NCI-H82 (cell line): Measurements from ENCODE around the gene AMFR.

ENCODE experiments used
- DNase-seq: peaks from one replicate; lab custom pipeline; 2025; lab: John Stamatoyannopoulos, UW

The AMFR gene

DNA sequence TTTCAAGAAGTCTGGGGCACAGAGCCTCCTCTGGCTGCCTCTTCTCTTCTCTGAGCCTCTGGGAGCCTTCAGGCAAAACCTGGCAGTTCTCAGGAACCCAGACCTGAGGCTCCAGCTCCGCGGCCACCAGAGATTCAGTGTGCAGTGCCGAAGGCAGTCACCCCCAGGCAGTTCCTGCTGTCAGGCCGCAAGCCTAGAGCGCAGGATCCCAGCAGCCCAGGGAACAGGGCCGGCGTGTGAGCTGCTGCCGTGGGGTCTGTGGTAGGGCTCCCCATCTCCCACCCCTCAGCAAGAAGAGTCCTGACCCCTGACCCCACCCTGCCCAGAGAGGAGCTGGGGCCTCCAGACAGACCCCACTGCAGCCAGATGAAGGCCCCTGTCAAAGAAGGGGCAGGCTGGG is 78.2 kb downstream of the AMFR start:
- DNase-seq = no peak

DNA sequence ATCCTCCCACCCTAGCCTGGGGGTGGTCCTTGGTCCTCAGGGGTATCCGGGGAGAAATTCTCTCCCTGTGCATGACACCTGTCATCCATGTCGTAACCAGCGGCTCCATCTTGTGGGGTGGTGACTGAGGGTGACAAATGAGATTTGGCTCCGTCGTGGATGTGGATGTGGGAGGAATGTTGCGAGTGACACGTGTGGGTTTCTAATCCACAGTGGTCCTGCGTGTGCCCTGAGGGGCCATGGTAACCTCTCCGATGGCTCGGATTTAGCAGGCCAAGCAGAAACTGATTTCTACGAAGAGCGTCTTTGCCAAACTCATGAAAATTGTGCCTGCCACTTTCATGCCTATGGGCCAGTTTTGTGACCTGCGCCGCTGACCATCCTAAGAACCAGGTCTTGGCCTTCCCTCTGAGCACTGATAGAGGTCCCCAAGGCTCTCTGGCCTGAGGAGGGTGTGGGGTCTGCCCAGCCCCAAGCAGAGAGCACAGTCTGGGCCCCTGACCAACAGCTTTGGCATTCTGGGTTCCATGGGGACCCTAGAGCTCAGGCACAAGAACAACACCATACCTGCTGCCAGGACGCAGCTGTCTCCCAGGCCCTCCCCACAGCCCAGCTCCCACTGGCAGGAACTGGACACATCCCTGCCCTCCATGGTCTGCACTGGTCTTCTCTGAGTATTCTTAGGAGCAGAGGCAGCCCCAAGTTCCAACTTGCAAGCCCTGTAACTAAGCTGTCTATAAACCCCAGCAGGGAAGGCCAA is 79.0 kb downstream of the AMFR start:
- DNase-seq = no peak

DNA sequence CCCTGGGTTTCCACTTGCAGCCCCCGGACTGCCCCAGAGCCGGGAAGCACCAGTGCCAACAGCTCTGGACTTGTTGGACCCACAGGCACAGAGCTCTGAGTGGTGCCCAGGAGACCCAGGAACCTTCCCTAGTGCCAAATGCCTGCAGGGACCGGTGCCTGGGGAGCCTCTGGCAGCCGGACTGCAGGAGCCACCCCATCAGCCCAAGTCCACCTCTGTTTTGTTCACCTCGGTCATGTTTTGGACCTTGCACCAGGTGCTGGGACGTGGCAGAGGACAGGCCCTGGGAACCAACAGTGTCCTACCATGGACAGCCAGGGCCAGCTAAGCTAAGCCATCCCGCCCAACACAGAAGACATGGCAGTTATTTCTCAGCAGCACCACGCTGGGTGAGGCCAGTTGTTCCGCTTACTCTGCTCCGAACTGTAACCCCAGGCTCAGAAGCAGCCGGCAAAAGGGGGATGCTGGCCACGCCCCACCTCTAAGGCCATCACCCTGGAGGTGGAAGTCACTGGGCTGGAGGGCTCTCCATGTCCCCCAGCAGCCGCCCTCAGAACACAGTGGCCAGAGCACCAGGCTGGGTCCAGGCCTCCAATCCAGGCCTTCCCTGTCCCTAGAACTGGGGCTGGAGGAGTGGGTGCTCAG is 79.8 kb downstream of the AMFR start:
- DNase-seq = no peak

DNA sequence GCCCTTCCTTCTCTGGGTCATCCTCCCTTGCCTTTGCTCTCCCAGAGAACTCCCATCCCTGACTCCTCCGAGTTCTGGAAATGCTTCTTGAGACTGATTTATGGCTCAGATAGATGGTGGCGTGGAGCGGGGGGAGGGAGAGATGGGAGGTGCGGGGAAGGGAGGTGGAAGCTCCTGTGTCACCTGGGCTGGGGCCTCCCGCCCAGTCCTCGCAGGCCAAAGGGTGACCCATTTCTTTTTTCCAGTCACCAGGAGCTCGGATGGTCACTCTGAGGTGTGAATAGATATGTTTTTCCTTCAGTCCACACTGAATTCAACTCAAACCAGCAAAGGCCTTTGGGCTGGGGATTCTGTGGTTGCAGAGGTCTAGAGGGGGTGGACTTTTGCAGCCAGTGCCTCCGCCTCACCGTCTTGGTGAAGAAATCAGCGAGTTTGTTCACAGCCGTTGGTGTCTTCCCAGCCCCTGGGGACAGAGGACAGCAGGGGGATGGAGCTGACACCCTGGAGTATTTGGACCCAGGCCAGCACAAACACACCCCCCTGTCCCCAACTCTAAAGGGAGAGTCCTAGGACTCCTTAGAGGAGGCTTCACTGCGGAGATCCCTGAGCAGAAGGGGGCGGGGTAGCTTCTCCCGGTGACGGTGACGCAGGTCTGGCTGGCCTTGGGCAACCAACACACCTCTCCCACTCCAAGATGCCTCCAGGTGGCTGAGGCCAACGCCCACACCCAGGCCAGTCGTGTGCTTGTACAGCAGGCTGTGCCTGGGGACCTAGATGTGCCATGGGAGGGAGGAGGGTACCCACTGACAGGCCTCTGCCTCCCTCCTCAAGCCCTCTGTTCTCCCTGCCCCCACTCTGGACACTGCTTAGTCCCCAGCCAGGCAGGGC is 80.6 kb downstream of the AMFR start:
- DNase-seq = no peak

DNA sequence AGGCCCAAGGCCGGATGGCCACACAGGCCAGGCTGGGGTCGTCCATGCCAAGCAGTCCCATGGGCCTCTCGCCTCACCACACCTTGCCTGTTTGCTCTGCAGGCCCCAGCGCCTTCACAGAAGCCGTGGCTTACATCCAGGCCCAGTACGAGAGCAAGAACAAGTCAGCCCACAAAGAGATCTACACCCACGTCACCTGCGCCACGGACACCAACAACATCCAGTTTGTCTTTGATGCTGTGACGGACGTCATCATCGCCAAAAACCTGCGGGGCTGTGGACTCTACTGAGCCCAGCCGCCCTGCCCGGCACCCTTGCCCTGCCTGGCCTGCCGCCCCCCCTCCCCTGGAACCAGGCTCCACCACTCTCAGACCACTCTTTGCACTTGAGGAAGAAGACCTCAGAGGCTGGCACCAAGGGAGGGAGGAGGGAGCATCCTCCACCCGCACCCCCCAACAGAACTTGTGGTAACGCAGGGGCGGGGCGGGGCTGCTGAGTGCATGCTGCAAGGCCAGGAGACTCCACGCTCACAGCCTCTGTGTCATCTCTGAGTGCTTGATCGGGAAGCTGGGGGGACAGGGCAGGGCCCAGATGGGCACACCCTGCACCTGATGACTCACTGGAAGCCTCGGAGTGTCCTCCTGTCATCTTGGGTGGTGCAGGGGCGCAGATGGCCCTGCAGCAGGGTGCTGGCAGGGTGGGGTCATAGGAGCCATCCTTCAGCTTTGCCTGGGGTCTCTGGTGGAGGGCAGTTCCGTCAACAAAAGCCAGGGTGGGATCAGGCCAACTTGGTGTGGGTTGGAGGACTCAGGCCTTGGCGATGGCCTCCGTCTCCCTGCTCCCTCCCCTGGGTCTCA is 81.5 kb downstream of the AMFR start:
- no peak for DNase-seq

DNA sequence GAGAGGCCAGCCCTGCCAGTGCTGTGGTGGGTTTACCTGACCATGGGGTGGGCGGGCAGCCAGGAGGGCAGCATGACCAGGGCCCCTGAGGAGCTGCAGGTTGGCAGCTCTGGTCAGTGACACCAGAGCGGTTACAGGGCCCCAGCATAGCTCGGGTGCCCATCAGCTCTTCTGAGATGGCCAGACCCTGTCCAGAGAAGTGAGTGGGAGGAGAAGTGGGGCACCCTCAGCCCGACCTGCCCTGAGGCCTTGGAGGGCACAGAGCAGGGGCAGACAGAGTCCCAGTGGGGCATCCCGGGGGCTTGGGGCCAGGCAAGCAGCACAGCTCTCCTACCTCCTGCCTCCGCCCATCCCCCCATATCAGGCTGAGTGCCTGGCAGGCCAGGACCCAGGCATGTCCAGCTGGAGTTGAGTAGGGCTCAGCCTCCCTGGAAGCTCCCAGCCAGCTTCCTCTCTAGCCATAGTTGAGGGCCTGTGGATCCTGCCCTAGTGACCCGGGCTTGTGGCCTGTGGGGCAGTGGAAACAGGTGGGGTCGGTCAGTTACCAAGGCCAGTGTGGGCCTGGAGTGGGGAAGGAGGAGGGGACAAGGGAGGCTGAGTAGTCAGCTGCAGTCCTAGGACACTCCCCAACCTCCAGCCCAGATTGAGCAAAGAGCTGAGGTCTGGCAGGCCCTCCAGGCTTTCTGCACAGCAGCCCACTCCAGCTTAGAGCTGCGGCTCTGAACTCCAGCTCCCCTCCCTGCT is 83.5 kb downstream of the AMFR start:
- DNase-seq = no peak

DNA sequence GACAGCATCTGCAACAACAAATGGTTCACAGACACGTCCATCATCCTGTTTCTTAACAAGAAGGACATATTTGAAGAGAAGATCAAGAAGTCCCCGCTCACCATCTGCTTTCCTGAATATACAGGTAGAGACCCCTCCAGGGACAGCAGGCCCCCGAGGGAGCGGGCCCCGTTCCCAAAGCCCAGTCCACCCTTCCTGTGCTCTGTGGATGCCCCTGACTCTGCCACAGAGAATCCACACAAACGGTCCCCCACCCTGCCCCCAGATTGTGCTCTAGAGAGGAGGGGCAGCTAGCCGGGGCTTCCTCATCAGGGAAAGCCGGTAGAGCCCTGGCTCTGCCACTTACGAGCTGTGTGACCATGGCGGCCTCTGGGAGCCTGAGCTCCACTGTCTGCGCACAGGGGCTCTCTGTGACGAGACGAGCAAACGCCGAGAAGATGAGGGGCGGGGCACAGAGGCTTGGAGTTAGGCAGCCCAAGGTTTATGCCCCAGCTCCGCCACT is 84.4 kb downstream of the AMFR start:
- no peak for DNase-seq

DNA sequence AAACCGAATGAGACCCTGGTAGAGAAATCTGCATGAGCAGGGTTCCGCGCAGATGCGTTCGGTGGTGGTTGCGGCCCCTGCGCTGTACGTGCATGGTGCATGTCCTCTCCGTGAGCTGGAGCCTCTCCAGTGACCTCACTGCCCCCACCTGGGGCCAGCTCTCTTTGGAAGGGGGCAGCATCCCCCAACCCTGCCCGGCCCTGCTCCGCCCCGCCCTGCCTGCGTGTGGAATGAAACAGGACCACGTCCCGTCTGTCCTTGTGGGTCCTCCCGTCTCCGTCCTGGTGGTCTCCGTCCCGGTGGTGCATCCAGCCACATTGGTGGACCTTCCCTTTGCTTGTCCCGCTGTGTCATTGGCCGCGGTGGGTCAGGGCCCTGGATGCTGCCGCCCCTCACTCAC is 84.9 kb downstream of the AMFR start:
- no peak for DNase-seq

DNA sequence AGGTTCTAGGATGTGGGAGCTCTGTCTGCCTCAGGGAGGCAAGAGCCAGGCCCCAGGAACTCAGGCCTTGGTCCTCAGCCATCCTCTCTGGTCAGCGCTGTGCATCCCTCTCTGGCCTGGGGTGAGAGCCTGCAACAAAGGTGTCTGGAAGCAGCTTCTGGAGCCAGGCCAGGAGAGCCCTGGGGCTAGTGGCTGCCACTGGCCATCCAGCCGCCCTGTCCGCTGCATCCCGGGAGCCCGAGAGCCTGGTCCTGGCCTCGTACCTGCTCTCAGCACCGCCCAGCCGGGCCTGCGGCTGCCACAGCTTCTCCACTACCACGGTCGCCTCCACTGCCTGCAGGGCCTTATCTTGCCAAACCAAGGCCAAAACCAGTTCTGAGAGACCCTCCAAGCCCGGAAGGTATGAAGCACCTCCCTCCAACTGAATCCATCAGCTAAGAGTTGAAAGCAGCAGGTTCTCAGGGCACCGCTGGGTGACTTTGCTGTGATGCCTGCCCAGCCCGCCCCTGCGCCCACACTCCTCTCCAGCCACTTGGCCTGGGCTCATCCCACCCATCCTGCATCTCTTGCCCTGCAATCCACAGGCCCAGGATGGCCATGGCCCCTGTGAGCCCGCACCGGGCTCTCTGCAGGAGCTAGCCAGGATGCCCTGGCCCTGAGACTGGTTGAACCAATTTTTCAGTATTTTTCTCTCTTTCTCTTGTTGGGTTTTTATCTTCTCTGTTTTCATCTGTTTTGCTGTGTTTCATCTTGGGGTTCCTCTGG is 85.7 kb downstream of the AMFR start:
- no peak for DNase-seq

DNA sequence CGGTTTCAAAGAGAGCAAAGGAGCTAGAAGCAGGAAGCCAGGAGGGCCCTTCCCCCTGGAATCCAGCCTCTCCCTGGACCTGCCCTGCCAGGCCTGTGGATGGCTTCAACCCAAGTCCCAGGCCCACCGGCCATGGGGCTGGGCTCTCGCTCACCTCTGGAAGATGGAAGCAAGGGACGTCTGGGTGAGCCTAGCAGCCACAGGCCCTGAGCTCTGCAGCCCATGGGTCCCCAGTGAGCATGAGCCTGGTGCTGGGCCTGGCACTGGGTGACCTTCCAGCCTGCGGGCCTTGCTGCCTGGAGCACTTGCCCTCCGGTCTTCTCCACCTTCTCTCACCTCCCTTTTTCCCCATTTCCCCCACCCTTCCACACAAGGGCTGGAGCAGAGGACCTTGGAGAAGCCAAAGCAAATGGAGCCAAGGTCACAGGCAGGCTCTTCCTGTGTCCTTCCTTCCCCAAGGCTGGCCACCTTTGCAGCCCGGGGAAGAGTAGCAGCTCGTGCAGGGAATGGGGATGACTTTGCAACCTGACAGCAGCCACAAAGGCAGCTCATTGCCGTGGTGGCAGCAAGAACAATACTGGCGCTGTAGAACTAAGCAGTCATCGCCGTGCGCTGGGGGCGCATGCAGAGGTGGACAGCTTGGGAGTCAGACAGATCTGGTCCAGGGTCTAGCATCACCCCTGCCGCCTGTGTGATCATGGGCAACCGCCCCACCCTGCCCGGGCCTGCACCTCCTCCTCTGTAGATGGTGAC is 86.6 kb downstream of the AMFR start:
- no peak for DNase-seq

DNA sequence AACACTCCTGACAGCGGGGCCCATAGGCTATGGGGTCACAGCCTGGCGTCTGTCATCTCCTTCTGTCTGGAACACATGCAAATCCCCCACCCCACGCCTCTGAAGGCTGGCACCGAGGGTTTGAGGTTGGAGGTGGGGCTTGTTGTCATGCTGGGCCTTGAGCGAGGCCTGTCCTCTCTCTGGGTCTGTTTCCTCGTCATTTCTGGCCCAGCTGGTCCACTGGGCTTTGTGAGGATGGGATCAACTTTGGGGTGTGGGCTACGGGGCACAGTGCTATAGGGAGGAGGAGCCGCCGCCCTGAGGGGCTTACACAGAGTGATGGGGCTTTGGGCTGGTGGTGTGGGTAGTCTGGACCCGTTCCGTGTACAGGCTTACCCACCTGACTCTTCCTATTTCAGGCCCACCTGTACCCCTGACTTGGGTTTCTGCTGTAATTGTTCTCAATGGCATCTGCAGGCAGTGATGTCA is 87.5 kb downstream of the AMFR start:
- DNase-seq = no peak

DNA sequence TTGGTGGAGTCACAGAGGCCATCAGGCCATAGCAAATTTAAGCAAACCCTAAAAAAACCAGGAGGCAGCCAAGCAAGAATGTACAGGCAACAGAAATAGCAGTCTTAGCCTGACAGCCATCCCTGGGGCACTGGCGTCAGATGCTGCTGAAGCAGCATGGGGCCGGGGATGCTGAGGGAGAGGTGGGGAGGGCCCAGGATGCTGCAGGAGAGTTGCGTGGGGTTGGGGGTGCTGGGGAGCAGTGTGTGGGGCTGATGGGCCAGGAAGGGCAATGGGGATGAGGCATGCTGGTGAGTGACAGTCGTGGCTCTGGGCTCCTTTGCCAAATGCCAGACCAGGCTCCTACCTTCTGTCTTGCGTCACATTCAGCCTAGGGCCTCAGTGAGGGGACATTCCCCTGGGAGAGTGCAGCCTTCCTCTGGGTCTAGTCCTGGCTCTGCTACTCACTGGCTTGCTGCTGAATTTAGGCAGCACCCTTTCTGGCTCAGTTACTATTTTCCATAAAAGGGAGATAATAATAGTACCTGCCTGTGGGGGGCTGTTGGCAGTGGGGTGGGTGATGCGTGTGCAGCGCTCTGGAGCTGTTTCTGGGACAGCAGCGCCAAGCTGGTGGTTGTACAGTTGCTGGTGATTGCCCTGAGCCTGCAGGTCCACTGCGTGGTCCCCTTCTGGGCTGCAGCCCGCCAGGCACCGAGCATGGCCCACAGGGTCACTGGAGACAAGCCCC is 88.1 kb downstream of the AMFR start:
- DNase-seq = no peak

DNA sequence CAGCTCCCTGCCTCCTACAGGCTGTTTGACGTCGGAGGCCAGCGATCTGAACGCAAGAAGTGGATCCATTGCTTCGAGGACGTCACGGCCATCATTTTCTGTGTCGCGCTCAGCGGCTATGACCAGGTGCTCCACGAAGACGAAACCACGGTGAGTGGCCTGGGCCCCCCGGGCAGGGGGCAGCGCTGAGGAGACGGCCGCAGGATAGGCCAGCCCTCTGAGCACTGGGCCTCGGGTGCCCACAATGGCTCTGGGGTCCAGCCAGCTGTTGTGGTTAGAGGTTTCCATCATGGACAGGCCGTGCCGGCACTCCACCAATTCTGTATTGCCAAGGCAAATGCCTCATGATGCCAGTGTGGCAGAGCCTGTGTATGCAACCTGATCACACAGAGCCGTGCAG is 88.6 kb downstream of the AMFR start:
- no peak for DNase-seq

DNA sequence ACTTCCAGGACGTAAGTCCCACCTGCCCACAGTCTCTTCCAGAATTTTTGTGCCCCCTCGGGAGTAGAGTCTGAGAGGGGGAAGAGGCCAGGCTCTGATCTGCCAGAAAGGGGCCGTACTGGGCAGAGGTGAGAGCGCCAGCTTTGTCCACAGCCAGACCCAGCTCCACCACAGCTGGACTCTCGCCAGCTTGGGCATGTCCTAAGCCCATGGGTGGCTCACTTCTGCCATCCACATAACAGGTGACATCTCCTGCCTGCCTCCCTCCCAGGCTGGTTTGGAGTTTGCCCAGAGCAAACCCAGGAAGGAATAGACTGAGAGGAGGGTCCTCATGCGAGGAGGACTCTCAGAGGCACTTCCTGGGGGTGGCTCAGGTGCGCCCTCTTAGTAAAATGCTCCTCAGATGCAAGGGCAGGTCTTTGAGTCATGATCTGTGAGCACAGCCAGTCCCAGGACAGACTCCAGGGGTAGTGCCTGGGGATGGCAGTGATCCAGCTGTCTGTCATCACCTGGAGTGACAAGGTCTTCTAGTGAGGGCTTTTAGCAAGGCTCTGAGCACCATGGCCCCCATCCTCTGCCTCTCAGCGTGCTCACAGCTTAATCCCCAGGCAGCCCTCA is 89.2 kb downstream of the AMFR start:
- DNase-seq = no peak

DNA sequence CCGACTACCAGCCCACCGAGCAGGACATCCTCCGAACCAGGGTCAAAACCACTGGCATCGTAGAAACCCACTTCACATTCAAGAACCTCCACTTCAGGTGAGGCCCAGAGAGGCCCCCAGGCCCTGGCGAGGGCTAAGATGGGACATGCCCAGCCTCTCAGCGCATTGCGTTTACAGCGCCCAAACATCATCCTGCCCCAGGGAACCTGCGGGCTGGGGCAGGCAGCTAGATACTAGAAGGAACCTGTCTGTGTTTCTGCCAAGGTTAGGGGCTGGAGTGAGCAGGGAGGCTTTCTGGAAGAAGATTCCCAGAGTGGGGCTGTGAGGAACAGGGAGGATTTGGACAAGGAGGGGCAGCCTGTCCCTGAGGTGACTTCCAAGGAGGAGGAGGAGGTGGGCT is 90.6 kb downstream of the AMFR start:
- no peak for DNase-seq

DNA sequence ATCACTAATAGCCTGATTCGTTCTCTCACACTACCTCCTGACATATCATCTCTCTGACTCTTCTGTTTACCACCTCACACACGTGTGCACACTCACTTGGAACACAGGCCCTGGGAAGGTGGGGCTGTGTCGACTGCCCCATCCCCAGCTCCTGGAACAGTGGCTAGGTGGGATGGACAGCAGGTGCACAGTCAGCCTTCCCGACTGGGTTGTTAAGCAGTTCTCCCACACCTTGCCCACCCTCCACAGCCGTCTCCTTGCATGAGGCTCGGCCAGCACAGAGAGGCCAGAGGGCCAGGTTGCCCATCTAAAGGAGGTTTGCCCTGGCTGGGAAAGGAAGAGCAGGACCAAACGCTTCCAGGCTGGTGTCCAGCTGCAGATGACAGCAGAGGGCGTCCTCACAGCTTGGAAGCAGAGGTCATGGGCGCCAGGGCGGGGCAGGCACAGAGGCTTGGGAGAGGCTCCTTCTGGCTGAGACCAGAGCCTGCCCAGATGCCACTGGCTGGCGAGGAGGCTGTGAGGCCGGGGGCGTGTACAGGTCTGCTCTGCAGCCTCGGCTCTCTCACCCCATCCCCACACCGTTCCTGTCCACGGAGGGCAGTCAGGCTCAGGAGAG is 92.8 kb downstream of the AMFR start:
- DNase-seq = no peak

DNA sequence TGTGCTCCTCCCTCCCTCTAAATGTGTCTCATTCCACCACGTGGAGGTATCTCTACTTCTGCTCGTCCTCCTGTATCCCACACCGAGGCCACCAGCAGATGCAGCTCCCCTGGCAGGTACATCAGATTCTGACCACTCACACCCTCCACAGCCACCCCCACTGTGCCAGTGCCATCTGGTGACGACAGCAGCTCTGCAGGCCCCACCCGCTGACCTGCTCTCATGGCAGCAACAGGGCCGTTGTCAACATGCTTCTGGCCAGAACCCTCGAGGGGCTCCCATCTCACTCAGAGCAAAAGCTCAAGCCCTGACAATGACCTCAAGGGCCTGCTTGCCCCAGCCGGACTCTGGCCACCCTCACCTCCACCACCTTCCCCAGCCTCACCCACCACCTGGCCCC is 93.4 kb downstream of the AMFR start:
- no peak for DNase-seq

DNA sequence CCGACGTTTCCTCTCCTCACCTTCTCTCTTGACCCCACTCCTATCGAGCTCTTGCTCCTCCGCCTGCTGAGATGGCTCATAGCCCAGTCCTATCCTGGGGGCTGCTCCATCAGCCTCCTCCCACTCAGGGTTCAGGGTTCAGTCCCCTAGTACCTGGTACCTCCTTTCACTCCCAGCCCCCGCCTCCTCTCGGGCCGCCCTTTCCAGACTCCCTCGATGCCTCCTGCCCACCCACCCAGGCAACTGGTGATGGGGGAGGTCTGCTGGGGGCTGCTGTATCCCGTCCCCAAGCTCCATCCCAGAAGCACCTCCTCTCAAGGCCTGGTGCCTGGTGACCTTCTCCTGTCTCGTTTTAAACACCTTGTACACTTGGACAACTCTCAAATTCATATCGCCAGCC is 93.9 kb downstream of the AMFR start:
- DNase-seq = no peak
